HG03460 (cell line): ENCODE data around the gene SLC1A1.
"Not testable (repeated sequence)": the region's sequence is repeated elsewhere in the genome, so short reads cannot be mapped to it uniquely, and the experiment has no call there.

Source experiments
- ATAC-seq: cut with Tn5 transposase; IDR thresholded peaks from one replicate; pipeline ENCODE4 v1.9.1; 2021; ENCODE audit not compliant: unreplicated experiment

The SLC1A1 gene

GRCh38 chr9:4574657-4575243 lies 84.5 kb downstream of the SLC1A1 start:
- ATAC-seq = no peak

GRCh38 chr9:4575997-4576396 lies 85.7 kb downstream of the SLC1A1 start:
- ATAC-seq = no peak

- ATAC-seq = no peak
These were observed 86.2 kb downstream of the SLC1A1 start for GRCh38 chr9:4576448-4576847.

GRCh38 chr9:4579001-4579400 lies 88.7 kb downstream of the SLC1A1 start:
- ATAC-seq = no peak

- no peak for ATAC-seq
These were observed 90.9 kb downstream of the SLC1A1 start for GRCh38 chr9:4581035-4581760.

GRCh38 chr9:4581861-4582565 lies 91.7 kb downstream of the SLC1A1 start:
- no peak for ATAC-seq

- ATAC-seq = no peak
These were observed 92.7 kb downstream of the SLC1A1 start for GRCh38 chr9:4583001-4583400.

GRCh38 chr9:4584636-4585035 lies 94.4 kb downstream of the SLC1A1 start:
- ATAC-seq = no peak

GRCh38 chr9:4585135-4585534 lies 94.9 kb downstream of the SLC1A1 start:
- no peak for ATAC-seq

- ATAC-seq = no peak
These were observed 98.5 kb downstream of the SLC1A1 start for GRCh38 chr9:4588721-4589120.

- ATAC-seq = no peak
These were observed 100.3 kb downstream of the SLC1A1 start for GRCh38 chr9:4590430-4591122.

- ATAC-seq = no peak
These were observed 100.8 kb downstream of the SLC1A1 start for GRCh38 chr9:4591123-4591500.

- ATAC-seq = no peak
These were observed 102.0 kb downstream of the SLC1A1 start for GRCh38 chr9:4592295-4592694.

- no peak for ATAC-seq
These were observed 102.6 kb downstream of the SLC1A1 start for GRCh38 chr9:4592886-4593285.

- ATAC-seq = no peak
These were observed 104.3 kb downstream of the SLC1A1 start for GRCh38 chr9:4594545-4594944.

GRCh38 chr9:4594994-4595393 lies 104.7 kb downstream of the SLC1A1 start:
- ATAC-seq = no peak

- peak; percentile 54 for ATAC-seq
These were observed 106.1 kb downstream of the SLC1A1 start for GRCh38 chr9:4596165-4596922.

GRCh38 chr9:4600368-4600767 lies 110.1 kb downstream of the SLC1A1 start:
- no peak for ATAC-seq

- ATAC-seq = no peak
These were observed 113.6 kb downstream of the SLC1A1 start for GRCh38 chr9:4603830-4604229.

GRCh38 chr9:4604678-4605095 lies 114.4 kb downstream of the SLC1A1 start:
- ATAC-seq = peak; percentile 84

GRCh38 chr9:4606033-4606432 lies 115.8 kb downstream of the SLC1A1 start:
- ATAC-seq = not testable (repeated sequence)
